ENCODE data around the gene STK10. TPM values are rescaled to one million over a fixed set of nuclear protein-coding genes. Genes with fewer than 3 reads are reported as not detected.

STK10 gene
- total and polyA plus RNA-seq, 2 experiments from 2014 or later: 7.5 to 17.8 TPM

GRCh38 chr5:172162323-172162986 is 25.6 kb downstream of the STK10 start (continued):
- TF ChIP-seq CREB1 (CRISPR knock-in tag; IDR thresholded peaks at IDR 0.05; ENCODE audit: low read depth): no peak
- TF ChIP-seq ETS1 (IDR thresholded peaks at IDR 0.05): no peak
- no peak for TF ChIP-seq ZNF331 (CRISPR knock-in tag; IDR thresholded peaks at IDR 0.05; ENCODE audit: low read depth)

- no peak overlapping the region for H3K4me3 ChIP-seq
- no peaks in the 10 kb centered on the region; the same call in 1 of the 2 replicates for H4K20me1 ChIP-seq (replicated peaks; ENCODE audit: insufficient read depth)
- H3F3A ChIP-seq (replicated peaks; ENCODE audit: low read depth): 0 out of 2 replicates have a peak, but pooled peaks cover 3% of the 10 kb centered on the region
- H3K9me2 ChIP-seq (ENCODE audit: insufficient read depth): no peaks in the 10 kb centered on the region
- no peak overlapping the region for H3K4me3 Mint-ChIP-seq
- no peaks in the 10 kb centered on the region for H3K4me1 Mint-ChIP-seq
- no peaks in the 10 kb centered on the region for H3K27me3 Mint-ChIP-seq (ENCODE audit: insufficient read depth, low read depth, poor library complexity)
- H3K27ac ChIP-seq (ENCODE audit: low read depth): no peak overlapping the region
- no peaks in the 10 kb centered on the region for H3K36me3 ChIP-seq (ENCODE audit: insufficient read depth)
- no peaks in the 10 kb centered on the region for H3K27me3 ChIP-seq (ENCODE audit: insufficient read depth)
- no peaks in the 10 kb centered on the region for H3K4me1 ChIP-seq (ENCODE audit: insufficient read depth)
- TF ChIP-seq NANOG (IDR thresholded peaks at IDR 0.05; ENCODE audit: borderline replicate concordance) (no peak), STAT1 (IDR thresholded peaks at IDR 0.05; ENCODE audit: unreplicated experiment) (no peak), EZH2 (IDR thresholded peaks at IDR 0.05; ENCODE audit: low read depth, unreplicated experiment) (no peak), CTCF (conservative IDR thresholded peaks at IDR 0.05; ENCODE audit: low read depth in 2 of 2) (no peak), ETS1 (IDR thresholded peaks at IDR 0.05) (no peak), JUNB (IDR thresholded peaks at IDR 0.05; ENCODE audit: unreplicated experiment) (no peak)
- DNase-seq (ENCODE audit: low spot score): no peak
- H3K9me3 Mint-ChIP-seq: no peaks in the 10 kb centered on the region; the same call in 2 of the 3 replicates
- H3K27ac Mint-ChIP-seq: no peak overlapping the region
- H3K4me2 ChIP-seq: no peak overlapping the region
- ATAC-seq: no peak
- no peak overlapping the region for H2AFZ ChIP-seq
- no peaks in the 10 kb centered on the region; the same call in 2 of the 3 replicates for H3K36me3 Mint-ChIP-seq (ENCODE audit: low read depth)
- peaks cover 5% of the 10 kb centered on the region; the same call in 1 of the 2 replicates for H3K79me2 ChIP-seq (replicated peaks; ENCODE audit: insufficient read depth)
Observed at GRCh38 chr5:172160506-172160905, 27.5 kb downstream of the STK10 start.

GRCh38 chr5:172159016-172159415 is 29.0 kb downstream of the STK10 start:
- Mint-ChIP-seq H3K4me3 (no peak overlapping the region), H3K4me1 (no peaks in the 10 kb centered on the region), H3K27ac (no peak overlapping the region), H3K36me3 (ENCODE audit: low read depth) (no peaks in the 10 kb centered on the region; the same call in 2 of the 3 replicates), H3K9me3 (no peaks in the 10 kb centered on the region; the same call in 2 of the 3 replicates), H3K27me3 (ENCODE audit: insufficient read depth, low read depth, poor library complexity) (peaks cover 2% of the 10 kb centered on the region)
- Histone ChIP-seq H3K36me3 (ENCODE audit: insufficient read depth) (no peaks in the 10 kb centered on the region), H3F3A (replicated peaks; ENCODE audit: low read depth) (0 out of 2 replicates have a peak, but pooled peaks cover 3% of the 10 kb centered on the region), H2AFZ (no peak overlapping the region), H3K4me1 (ENCODE audit: insufficient read depth) (no peaks in the 10 kb centered on the region), H3K27ac (ENCODE audit: low read depth) (no peak overlapping the region), H3K79me2 (replicated peaks; ENCODE audit: insufficient read depth) (peaks cover 5% of the 10 kb centered on the region; the same call in 1 of the 2 replicates), H3K9me2 (ENCODE audit: insufficient read depth) (no peaks in the 10 kb centered on the region), H3K4me3 (no peak overlapping the region), H3K27me3 (ENCODE audit: insufficient read depth) (no peaks in the 10 kb centered on the region), H3K4me2 (no peak overlapping the region), H4K20me1 (replicated peaks; ENCODE audit: insufficient read depth) (no peaks in the 10 kb centered on the region)
- no peak for ATAC-seq
- TF ChIP-seq ETS1 (IDR thresholded peaks at IDR 0.05) (no peak), NANOG (IDR thresholded peaks at IDR 0.05; ENCODE audit: borderline replicate concordance) (no peak), CREB1 (CRISPR knock-in tag; IDR thresholded peaks at IDR 0.05; ENCODE audit: low read depth) (no peak), STAT1 (IDR thresholded peaks at IDR 0.05; ENCODE audit: unreplicated experiment) (no peak), ZNF331 (CRISPR knock-in tag; IDR thresholded peaks at IDR 0.05; ENCODE audit: low read depth) (no peak), ZNF114 (CRISPR knock-in tag; IDR thresholded peaks at IDR 0.05) (no peak), EZH2phosphoT487 (IDR thresholded peaks at IDR 0.05; ENCODE audit: unreplicated experiment) (no peak)
- no peak for DNase-seq (ENCODE audit: low spot score)
